Panc1 (cell line): ENCODE measurements around the gene ARMC2. TPM values are rescaled to one million over a fixed set of nuclear protein-coding genes. Genes with fewer than 3 reads are reported as not detected.

Source experiments
- ATAC-seq: fragments of 200-7000 bp; cut with Tn5 transposase; 2 replicates; pipeline ENCODE4 v1.9.1; 2020; ENCODE audit warnings: mild to moderate bottlenecking, moderate library complexity
- BruUV-seq: library from RNA; stranded (reverse); fragments of 400-500 nt; replicated peaks from 2 replicates; lab custom pipeline; 2021; lab: Mats Ljungman, UMichigan
- CTCF ChIA-PET: fragments of 300-600 bp; sonication (Branson Sonifier 250); formaldehyde crosslinking; loops from one replicate; lab custom pipeline; 2022; ENCODE audit warnings: antibody characterized with exemption; lab: Charles Lee
- POLR2A ChIA-PET: fragments of 300-600 bp; sonication (Branson Sonifier 250); formaldehyde crosslinking; loops from one replicate; lab custom pipeline; 2022; ENCODE audit warnings: antibody characterized with exemption; lab: Charles Lee
- DNase-seq: peaks from one replicate; pipeline ENCODE4 v3.0.0-alpha.2; 2010; ENCODE audit warnings: low read depth, low spot score
- H3K27ac ChIP-seq: 2 replicates; pipeline ENCODE4 v1.5.1; 2011; ENCODE audit warnings: mild to moderate bottlenecking, low read length, inconsistent platforms
- H3K27me3 ChIP-seq: fragments of 200-500 bp; sonication (Bioruptor generic); 2 replicates; pipeline ENCODE4 v1.6.0; 2014; ENCODE audit warnings: low read length, inconsistent platforms; ENCODE audit not compliant: control insufficient read depth, insufficient read depth
- H3K36me3 ChIP-seq: fragments of 200-500 bp; sonication (Bioruptor generic); 2 replicates; pipeline ENCODE4 v1.5.1; 2014; ENCODE audit warnings: inconsistent platforms, mild to moderate bottlenecking, low read length, moderate library complexity; ENCODE audit not compliant: control insufficient read depth, insufficient read depth
- H3K4me1 ChIP-seq: 2 replicates; pipeline ENCODE4 v1.5.1; 2011; ENCODE audit warnings: inconsistent platforms, mild to moderate bottlenecking, low read length, moderate library complexity; ENCODE audit not compliant: control insufficient read depth, insufficient read depth
- H3K4me3 ChIP-seq, 2 experiments: 2 replicates each; pipeline ENCODE4 v1.5.1; 2011 to 2012; ENCODE audit warnings: low read depth in 2 of 2, low read length in 2 of 2, mild to moderate bottlenecking in 2 of 2, inconsistent platforms in 1 of 2, moderate library complexity in 1 of 2
- H3K9me3 ChIP-seq: fragments of 200-500 bp; sonication (Bioruptor generic); 2 replicates; pipeline ENCODE4 v1.5.1; 2014; ENCODE audit warnings: low read depth, mild to moderate bottlenecking, inconsistent platforms, low read length, moderate library complexity; ENCODE audit not compliant: control insufficient read depth, insufficient read depth
- POLR2AphosphoS5 ChIP-seq: IDR thresholded peaks from 2 replicates; pipeline ENCODE4 v1.6.1; 2012; ENCODE audit warnings: mild to moderate bottlenecking, low read depth, low read length, moderate library complexity
- REST ChIP-seq, 2 experiments: IDR thresholded peaks; 2 replicates each; pipeline ENCODE4 v1.6.1; 2011 to 2012; ENCODE audit warnings: low read depth in 2 of 2, control low read depth in 1 of 2, low read length in 1 of 2, mild to moderate bottlenecking in 1 of 2, moderate library complexity in 1 of 2; ENCODE audit not compliant: insufficient read depth in 1 of 2
- SIN3A ChIP-seq: IDR thresholded peaks from 2 replicates; pipeline ENCODE4 v1.6.1; 2012; ENCODE audit warnings: low read depth, mild to moderate bottlenecking, low read length, moderate library complexity, borderline replicate concordance; ENCODE audit not compliant: insufficient read depth
- TCF7L2 ChIP-seq: IDR thresholded peaks from 2 replicates; pipeline ENCODE4 v1.6.1; 2011; ENCODE audit warnings: mild to moderate bottlenecking, low read depth, low read length, inconsistent platforms
- in situ Hi-C: cut with HindIII; loops from 2 replicates; pipeline ENCODE4 v1.10.0; 2016; ENCODE audit warnings: low sequenced_read_pairs, low pct_unique_long_range_greater_than_20kb
- intact Hi-C: fragments of 100-400 bp; cut with micrococcal nuclease; formaldehyde crosslinking; loops from one replicate; pipeline ENCODE4 v1.10.0; 2022; ENCODE audit not compliant: unreplicated experiment
- total RNA-seq: library from RNA; stranded (reverse); gene quantifications from one replicate; pipeline ENCODE4 v1.2.1, GENCODE V29; 2021; ENCODE audit not compliant: unreplicated experiment
- TF ChIP-seq, protein P1 (sequence below): fragments of 450-650 bp; IDR thresholded peaks from 2 replicates; pipeline ENCODE4 v1.5.1; 2017; ENCODE audit warnings: mild to moderate bottlenecking

ARMC2 gene
- total RNA-seq, 1 experiment from 2014 or later = 9.3 TPM

GRCh38 chr6:108944707-108945680 is 96.8 kb downstream of the ARMC2 start:
- in situ Hi-C loops (no loop called here), intact Hi-C loops (no loop called here)
- Histone ChIP-seq H3K27ac (no peak overlapping the region), H3K9me3 (no peaks in the 10 kb centered on the region), H3K4me1 (no peaks in the 10 kb centered on the region), H3K4me3 (no peak overlapping the region), H3K36me3 (no peaks in the 10 kb centered on the region), H3K27me3 (peaks cover 8% of the 10 kb centered on the region; the same call in 1 of the 2 replicates)
- TF ChIP-seq, protein P1, sequence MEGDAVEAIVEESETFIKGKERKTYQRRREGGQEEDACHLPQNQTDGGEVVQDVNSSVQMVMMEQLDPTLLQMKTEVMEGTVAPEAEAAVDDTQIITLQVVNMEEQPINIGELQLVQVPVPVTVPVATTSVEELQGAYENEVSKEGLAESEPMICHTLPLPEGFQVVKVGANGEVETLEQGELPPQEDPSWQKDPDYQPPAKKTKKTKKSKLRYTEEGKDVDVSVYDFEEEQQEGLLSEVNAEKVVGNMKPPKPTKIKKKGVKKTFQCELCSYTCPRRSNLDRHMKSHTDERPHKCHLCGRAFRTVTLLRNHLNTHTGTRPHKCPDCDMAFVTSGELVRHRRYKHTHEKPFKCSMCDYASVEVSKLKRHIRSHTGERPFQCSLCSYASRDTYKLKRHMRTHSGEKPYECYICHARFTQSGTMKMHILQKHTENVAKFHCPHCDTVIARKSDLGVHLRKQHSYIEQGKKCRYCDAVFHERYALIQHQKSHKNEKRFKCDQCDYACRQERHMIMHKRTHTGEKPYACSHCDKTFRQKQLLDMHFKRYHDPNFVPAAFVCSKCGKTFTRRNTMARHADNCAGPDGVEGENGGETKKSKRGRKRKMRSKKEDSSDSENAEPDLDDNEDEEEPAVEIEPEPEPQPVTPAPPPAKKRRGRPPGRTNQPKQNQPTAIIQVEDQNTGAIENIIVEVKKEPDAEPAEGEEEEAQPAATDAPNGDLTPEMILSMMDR = no peak
- no peak for TF ChIP-seq SIN3A
- TF ChIP-seq REST (IDR thresholded peaks at IDR 0.05; ENCODE audit: insufficient read depth in 1 of 2, low read depth in 2 of 2, low read length in 1 of 2) = no peak
- no peak for TF ChIP-seq POLR2AphosphoS5
- no peak for TF ChIP-seq TCF7L2
- ChIA-PET CTCF (interaction anchor here (0.5 kb wide), 1 partner anchor 1094 kb away, joined by 3 read pairs; no protein-coding TSS in a partner anchor), POLR2A (no interaction called here)
- DNase-seq = no peak
- BruUV-seq = no TSS peak
- ATAC-seq = no peak

DNA sequence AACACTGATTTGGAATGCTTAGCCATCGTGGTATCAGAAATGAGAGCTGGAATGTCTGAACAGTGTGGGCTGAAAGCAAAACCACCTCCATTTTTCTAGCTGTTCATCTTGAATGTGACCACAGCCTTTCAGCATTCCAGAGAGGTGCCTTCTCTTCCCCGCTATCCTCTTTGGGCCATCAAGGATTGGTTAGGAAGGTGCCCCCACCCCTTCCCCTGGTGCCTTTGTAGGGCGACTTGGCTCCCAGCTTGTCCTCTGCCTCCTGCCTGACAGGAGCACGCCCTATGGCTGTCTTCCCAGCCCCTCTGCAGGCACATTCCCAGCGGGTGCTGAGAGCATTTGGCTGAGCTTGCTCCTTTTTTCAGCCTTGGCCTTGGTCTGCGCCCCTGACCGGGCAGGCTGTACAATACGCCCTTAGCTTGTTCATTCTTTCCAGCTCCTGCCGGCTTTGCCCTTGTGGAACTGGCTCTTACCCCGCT is 97.5 kb downstream of the ARMC2 start:
- ChIA-PET CTCF (interaction anchor here (0.5 kb wide), 1 partner anchor 1094 kb away, joined by 3 read pairs; no protein-coding TSS in a partner anchor), POLR2A (no interaction called here)
- ATAC-seq (peak; percentile 59; the same call in 1 of the 2 replicates), DNase-seq (no peak)
- no TSS peak for BruUV-seq
- no peaks in the 10 kb centered on the region for H3K36me3 ChIP-seq
- in situ Hi-C loops = no loop called here
- H3K4me3 ChIP-seq = no peak overlapping the region
- no peaks in the 10 kb centered on the region for H3K9me3 ChIP-seq
- no peaks in the 10 kb centered on the region for H3K4me1 ChIP-seq
- H3K27ac ChIP-seq = no peak overlapping the region
- intact Hi-C loops = no loop called here
- TF ChIP-seq SIN3A (no peak), REST (IDR thresholded peaks at IDR 0.05; ENCODE audit: insufficient read depth in 1 of 2, low read depth in 2 of 2, low read length in 1 of 2) (no peak)
- TF ChIP-seq, protein P1 = no peak
- peaks cover 8% of the 10 kb centered on the region; the same call in 1 of the 2 replicates for H3K27me3 ChIP-seq
